Choroid plexus epithelial cell (primary cell): ENCODE results near the gene HNRNPA1.
"Not testable (repeated sequence)": the region's sequence is repeated elsewhere in the genome, so short reads cannot be mapped to it uniquely, and the experiment has no call there.

Experiments used
- DNase-seq: peaks from one replicate; pipeline ENCODE4 v3.0.0-alpha.2; 2010; ENCODE audit warnings: low read depth
- H3K4me3 ChIP-seq: 2 replicates; pipeline ENCODE4 v1.5.1; 2011; ENCODE audit warnings: low read depth, mild to moderate bottlenecking, control low read depth, low read length, moderate library complexity
- CTCF ChIP-seq: conservative IDR thresholded peaks from 2 replicates; pipeline ENCODE4 v1.5.1; 2011; ENCODE audit warnings: low read depth, mild to moderate bottlenecking, control low read depth, inconsistent platforms, low read length, moderate library complexity

Gene HNRNPA1

GRCh38 chr12:54311051-54311450 is 30.5 kb downstream of the HNRNPA1 start:
- H3K4me3 ChIP-seq, result no peak overlapping the region
- DNase-seq, result no peak
- TF ChIP-seq CTCF, result no peak

GRCh38 chr12:54312309-54312708 is 31.8 kb downstream of the HNRNPA1 start:
- not testable (repeated sequence) for DNase-seq, H3K4me3 ChIP-seq

GRCh38 chr12:54321363-54321762 is 40.8 kb downstream of the HNRNPA1 start:
- TF ChIP-seq CTCF, result no peak
- DNase-seq, result no peak
- H3K4me3 ChIP-seq, result no peak overlapping the region

GRCh38 chr12:54324617-54325441 is 44.3 kb downstream of the HNRNPA1 start, which contains the start of gene COPZ1:
Gene COPZ1, plus strand, starts transcription at chr12:54325131. Its CDS starts 33 bp downstream, at chr12:54325164.
- peak within 1 kb of the TSS; percentile 68 for H3K4me3 ChIP-seq
- peak; percentile 100 for DNase-seq
- peak; percentile 89 for TF ChIP-seq CTCF

- peak overlapping the region; percentile 68 for H3K4me3 ChIP-seq
- DNase-seq, result not testable (repeated sequence)
Observed at GRCh38 chr12:54325442-54326109, 45.0 kb downstream of the HNRNPA1 start.

- H3K4me3 ChIP-seq, result no peak overlapping the region
- DNase-seq, result no peak
- TF ChIP-seq CTCF, result no peak
Observed at GRCh38 chr12:54328595-54329337, 48.2 kb downstream of the HNRNPA1 start.

- no peak for DNase-seq
- no peak for TF ChIP-seq CTCF
- H3K4me3 ChIP-seq, result no peak overlapping the region
Observed at GRCh38 chr12:54329759-54330158, 49.2 kb downstream of the HNRNPA1 start.
